GM23338 (cell line): ENCODE measurements around the gene DACH1. TPM values are rescaled to one million over a fixed set of nuclear protein-coding genes. Genes with fewer than 3 reads are reported as not detected.

ENCODE experiments used
- ATAC-seq: fragments of 200-7000 bp; cut with Tn5 transposase; 3 replicates; pipeline ENCODE4 v1.9.1; 2020
- DNase-seq: peaks from one replicate; pipeline ENCODE4 v3.0.0-alpha.2; 2015; ENCODE audit warnings: low spot score
- H2AFZ ChIP-seq: fragments of 200-600 bp; sonication (generic); 2 replicates; pipeline ENCODE4 v1.8.0; 2016; ENCODE audit warnings: antibody characterized with exemption, mild to moderate bottlenecking, moderate library complexity
- H3F3A ChIP-seq: fragments of 200-600 bp; sonication (generic); replicated peaks from 2 replicates; pipeline ENCODE4 v1.8.0; 2017; ENCODE audit warnings: antibody characterized with exemption, mixed run types, low read depth
- H3K27ac ChIP-seq: fragments of 200-600 bp; sonication (generic); 2 replicates; pipeline ENCODE4 v1.6.1; 2016; ENCODE audit warnings: low read depth
- H3K27me3 ChIP-seq: fragments of 200-600 bp; sonication (generic); 2 replicates; pipeline ENCODE4 v1.8.0; 2016; ENCODE audit warnings: mild to moderate bottlenecking, mixed run types, moderate library complexity; ENCODE audit not compliant: insufficient read depth
- H3K36me3 ChIP-seq: fragments of 200-600 bp; sonication (generic); 2 replicates; pipeline ENCODE4 v1.8.0; 2016; ENCODE audit warnings: mild to moderate bottlenecking; ENCODE audit not compliant: insufficient read depth
- H3K4me1 ChIP-seq: fragments of 200-600 bp; sonication (generic); 2 replicates; pipeline ENCODE4 v1.8.0; 2016; ENCODE audit warnings: mild to moderate bottlenecking, moderate library complexity; ENCODE audit not compliant: insufficient read depth
- H3K4me2 ChIP-seq: fragments of 200-600 bp; sonication (generic); 2 replicates; pipeline ENCODE4 v1.7.1; 2017; ENCODE audit warnings: mixed run types
- H3K4me3 ChIP-seq: fragments of 200-600 bp; sonication (generic); 2 replicates; pipeline ENCODE4 v1.6.1; 2016; ENCODE audit warnings: mixed run types
- H3K79me2 ChIP-seq: fragments of 200-600 bp; sonication (generic); replicated peaks from 2 replicates; pipeline ENCODE4 v1.8.0; 2017; ENCODE audit warnings: mild to moderate bottlenecking; ENCODE audit not compliant: insufficient read depth
- H3K9me2 ChIP-seq: fragments of 200-600 bp; sonication (generic); 2 replicates; pipeline ENCODE4 v1.8.0; 2017; ENCODE audit not compliant: insufficient read depth
- H4K20me1 ChIP-seq: fragments of 200-600 bp; sonication (generic); replicated peaks from 2 replicates; pipeline ENCODE4 v1.8.0; 2017; ENCODE audit warnings: mild to moderate bottlenecking; ENCODE audit not compliant: insufficient read depth
- H3K27ac Mint-ChIP-seq: 2 replicates; pipeline ENCODE4 v1.8.0; 2020; ENCODE audit warnings: inconsistent platforms, mild to moderate bottlenecking, moderate library complexity, mixed read lengths
- H3K27me3 Mint-ChIP-seq: 3 replicates; pipeline ENCODE4 v1.8.0; 2022; ENCODE audit warnings: low read depth, mild to moderate bottlenecking, moderate library complexity, mixed read lengths, inconsistent platforms; ENCODE audit not compliant: insufficient read depth, poor library complexity
- H3K36me3 Mint-ChIP-seq: 3 replicates; pipeline ENCODE4 v1.8.0; 2021; ENCODE audit warnings: low read depth, mild to moderate bottlenecking, inconsistent platforms, moderate library complexity, mixed read lengths
- H3K4me1 Mint-ChIP-seq: 3 replicates; pipeline ENCODE4 v1.8.0; 2020; ENCODE audit warnings: mild to moderate bottlenecking, inconsistent platforms, mixed read lengths
- H3K4me3 Mint-ChIP-seq: 3 replicates; pipeline ENCODE4 v1.8.0; 2021; ENCODE audit warnings: moderate library complexity, mild to moderate bottlenecking, inconsistent platforms, mixed read lengths
- H3K9me3 Mint-ChIP-seq: 3 replicates; pipeline ENCODE4 v1.8.0; 2020; ENCODE audit warnings: moderate library complexity, mild to moderate bottlenecking, inconsistent platforms, mixed read lengths
- CREB1 ChIP-seq: fragments of 250-450 bp; sonication (Bioruptor Pico); IDR thresholded peaks from 2 replicates; pipeline ENCODE4 v1.5.0; 2020; ENCODE audit warnings: low read depth, mild to moderate bottlenecking, moderate library complexity
- EZH2 ChIP-seq: fragments of 200-600 bp; sonication (generic); IDR thresholded peaks from one replicate; pipeline ENCODE4 v1.8.0; 2017; ENCODE audit warnings: antibody characterized with exemption, mild to moderate bottlenecking, low read depth; ENCODE audit not compliant: unreplicated experiment
- EZH2phosphoT487 ChIP-seq: fragments of 200-600 bp; sonication (generic); IDR thresholded peaks from one replicate; pipeline ENCODE4 v1.8.1; 2018; ENCODE audit warnings: antibody characterized with exemption; ENCODE audit not compliant: unreplicated experiment
- JUNB ChIP-seq: IDR thresholded peaks from one replicate; pipeline ENCODE4 v1.6.1; 2016; ENCODE audit warnings: antibody characterized with exemption; ENCODE audit not compliant: unreplicated experiment
- NANOG ChIP-seq: IDR thresholded peaks from 2 replicates; pipeline ENCODE4 v1.6.1; 2016; ENCODE audit warnings: antibody characterized with exemption, borderline replicate concordance
- POLR2AphosphoS5 ChIP-seq: IDR thresholded peaks from 2 replicates; pipeline ENCODE4 v1.6.1; 2016; ENCODE audit warnings: antibody characterized with exemption, low read depth
- STAT1 ChIP-seq: IDR thresholded peaks from one replicate; pipeline ENCODE4 v1.6.1; 2016; ENCODE audit warnings: antibody characterized with exemption; ENCODE audit not compliant: unreplicated experiment
- ZNF114 ChIP-seq: fragments of 250-450 bp; sonication (Bioruptor Pico); IDR thresholded peaks from 2 replicates; pipeline ENCODE4 v1.5.0; 2020; ENCODE audit warnings: mild to moderate bottlenecking, moderate library complexity
- ZNF331 ChIP-seq: fragments of 250-450 bp; sonication (Bioruptor Pico); IDR thresholded peaks from 2 replicates; pipeline ENCODE4 v1.5.0; 2020; ENCODE audit warnings: low read depth, mild to moderate bottlenecking, moderate library complexity
- polyA plus RNA-seq: library from polyadenylated mRNA; unstranded; fragments of >200 nt; fragmentation: Nextera tagmentation; extraction: Ambion mirVana; gene quantifications from 2 replicates; pipeline ENCODE4 v1.2.1, GENCODE V29; 2016
- total RNA-seq: library from RNA; depleted of rRNA; stranded (reverse); fragments of >200 nt; shearing (Covaris generic); gene quantifications from 2 replicates; pipeline ENCODE4 v1.2.3, GENCODE V29; 2014
- TF ChIP-seq, protein P1 (sequence below): IDR thresholded peaks from 2 replicates; pipeline ENCODE4 v1.6.1; 2016; ENCODE audit warnings: antibody characterized with exemption
- TF ChIP-seq, protein P2 (sequence below), 2 experiments: fragments of 200-600 bp in 1 of 2; sonication (generic) in 1 of 2; conservative IDR thresholded peaks; 2 replicates each; pipeline versions ENCODE4 v1.5.1 to v1.6.1; 2016 to 2017; ENCODE audit warnings: antibody characterized with exemption in 2 of 2, low read depth in 2 of 2, mild to moderate bottlenecking in 2 of 2, moderate library complexity in 1 of 2
- TF ChIP-seq, protein P3 (sequence below): fragments of 250-450 bp; sonication (Bioruptor Pico); IDR thresholded peaks from 2 replicates; pipeline ENCODE4 v1.5.0; 2020; ENCODE audit warnings: mild to moderate bottlenecking, moderate library complexity
- TF ChIP-seq, protein P4 (sequence below): IDR thresholded peaks from one replicate; pipeline ENCODE4 v1.6.1; 2018; ENCODE audit warnings: antibody characterized with exemption; ENCODE audit not compliant: unreplicated experiment

Gene DACH1
- total and polyA plus RNA-seq, 2 experiments from 2014 or later, result 0.45 to 0.57 TPM

DNA sequence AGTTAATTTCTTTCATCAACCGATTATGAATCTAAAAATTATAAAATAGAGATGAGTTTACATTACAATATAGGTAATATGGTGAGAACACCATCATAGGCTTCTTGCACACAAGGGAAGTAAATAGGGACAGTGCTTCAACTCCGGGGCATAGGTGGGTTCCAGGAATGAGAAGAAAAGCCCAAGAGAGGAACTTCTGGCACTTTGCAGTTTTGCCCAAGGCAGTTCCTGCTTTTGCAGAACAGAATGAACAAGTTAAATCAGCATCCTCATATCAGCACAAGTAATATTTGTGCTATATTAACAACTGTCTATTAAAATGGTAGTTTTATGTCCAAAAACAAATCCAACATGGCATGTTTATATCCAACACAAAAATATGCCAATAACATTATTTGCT, 60.1 kb downstream of the DACH1 start:
- no peaks in the 10 kb centered on the region for H3K27me3 Mint-ChIP-seq
- DNase-seq (no peak), ATAC-seq (no peak)
- no peak overlapping the region for H3K27ac ChIP-seq
- H3K27me3 ChIP-seq, result no peaks in the 10 kb centered on the region
- no peaks in the 10 kb centered on the region for H3K9me2 ChIP-seq
- no peak overlapping the region for H3K4me3 ChIP-seq
- no peak overlapping the region for H3K27ac Mint-ChIP-seq
- H3K36me3 Mint-ChIP-seq, result no peaks in the 10 kb centered on the region
- TF ChIP-seq ZNF331 (CRISPR knock-in tag), result no peak
- TF ChIP-seq, protein P1, sequence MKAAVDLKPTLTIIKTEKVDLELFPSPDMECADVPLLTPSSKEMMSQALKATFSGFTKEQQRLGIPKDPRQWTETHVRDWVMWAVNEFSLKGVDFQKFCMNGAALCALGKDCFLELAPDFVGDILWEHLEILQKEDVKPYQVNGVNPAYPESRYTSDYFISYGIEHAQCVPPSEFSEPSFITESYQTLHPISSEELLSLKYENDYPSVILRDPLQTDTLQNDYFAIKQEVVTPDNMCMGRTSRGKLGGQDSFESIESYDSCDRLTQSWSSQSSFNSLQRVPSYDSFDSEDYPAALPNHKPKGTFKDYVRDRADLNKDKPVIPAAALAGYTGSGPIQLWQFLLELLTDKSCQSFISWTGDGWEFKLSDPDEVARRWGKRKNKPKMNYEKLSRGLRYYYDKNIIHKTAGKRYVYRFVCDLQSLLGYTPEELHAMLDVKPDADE, result no peak
- no peak for TF ChIP-seq JUNB
- no peak for TF ChIP-seq EZH2phosphoT487
- TF ChIP-seq, protein P2, sequence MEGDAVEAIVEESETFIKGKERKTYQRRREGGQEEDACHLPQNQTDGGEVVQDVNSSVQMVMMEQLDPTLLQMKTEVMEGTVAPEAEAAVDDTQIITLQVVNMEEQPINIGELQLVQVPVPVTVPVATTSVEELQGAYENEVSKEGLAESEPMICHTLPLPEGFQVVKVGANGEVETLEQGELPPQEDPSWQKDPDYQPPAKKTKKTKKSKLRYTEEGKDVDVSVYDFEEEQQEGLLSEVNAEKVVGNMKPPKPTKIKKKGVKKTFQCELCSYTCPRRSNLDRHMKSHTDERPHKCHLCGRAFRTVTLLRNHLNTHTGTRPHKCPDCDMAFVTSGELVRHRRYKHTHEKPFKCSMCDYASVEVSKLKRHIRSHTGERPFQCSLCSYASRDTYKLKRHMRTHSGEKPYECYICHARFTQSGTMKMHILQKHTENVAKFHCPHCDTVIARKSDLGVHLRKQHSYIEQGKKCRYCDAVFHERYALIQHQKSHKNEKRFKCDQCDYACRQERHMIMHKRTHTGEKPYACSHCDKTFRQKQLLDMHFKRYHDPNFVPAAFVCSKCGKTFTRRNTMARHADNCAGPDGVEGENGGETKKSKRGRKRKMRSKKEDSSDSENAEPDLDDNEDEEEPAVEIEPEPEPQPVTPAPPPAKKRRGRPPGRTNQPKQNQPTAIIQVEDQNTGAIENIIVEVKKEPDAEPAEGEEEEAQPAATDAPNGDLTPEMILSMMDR (conservative IDR thresholded peaks at IDR 0.05; ENCODE audit: low read depth in 2 of 2), result no peak
- TF ChIP-seq ZNF114, result no peak
- TF ChIP-seq NANOG, result no peak
- no peak for TF ChIP-seq CREB1 (CRISPR knock-in tag)
- TF ChIP-seq, protein P3, sequence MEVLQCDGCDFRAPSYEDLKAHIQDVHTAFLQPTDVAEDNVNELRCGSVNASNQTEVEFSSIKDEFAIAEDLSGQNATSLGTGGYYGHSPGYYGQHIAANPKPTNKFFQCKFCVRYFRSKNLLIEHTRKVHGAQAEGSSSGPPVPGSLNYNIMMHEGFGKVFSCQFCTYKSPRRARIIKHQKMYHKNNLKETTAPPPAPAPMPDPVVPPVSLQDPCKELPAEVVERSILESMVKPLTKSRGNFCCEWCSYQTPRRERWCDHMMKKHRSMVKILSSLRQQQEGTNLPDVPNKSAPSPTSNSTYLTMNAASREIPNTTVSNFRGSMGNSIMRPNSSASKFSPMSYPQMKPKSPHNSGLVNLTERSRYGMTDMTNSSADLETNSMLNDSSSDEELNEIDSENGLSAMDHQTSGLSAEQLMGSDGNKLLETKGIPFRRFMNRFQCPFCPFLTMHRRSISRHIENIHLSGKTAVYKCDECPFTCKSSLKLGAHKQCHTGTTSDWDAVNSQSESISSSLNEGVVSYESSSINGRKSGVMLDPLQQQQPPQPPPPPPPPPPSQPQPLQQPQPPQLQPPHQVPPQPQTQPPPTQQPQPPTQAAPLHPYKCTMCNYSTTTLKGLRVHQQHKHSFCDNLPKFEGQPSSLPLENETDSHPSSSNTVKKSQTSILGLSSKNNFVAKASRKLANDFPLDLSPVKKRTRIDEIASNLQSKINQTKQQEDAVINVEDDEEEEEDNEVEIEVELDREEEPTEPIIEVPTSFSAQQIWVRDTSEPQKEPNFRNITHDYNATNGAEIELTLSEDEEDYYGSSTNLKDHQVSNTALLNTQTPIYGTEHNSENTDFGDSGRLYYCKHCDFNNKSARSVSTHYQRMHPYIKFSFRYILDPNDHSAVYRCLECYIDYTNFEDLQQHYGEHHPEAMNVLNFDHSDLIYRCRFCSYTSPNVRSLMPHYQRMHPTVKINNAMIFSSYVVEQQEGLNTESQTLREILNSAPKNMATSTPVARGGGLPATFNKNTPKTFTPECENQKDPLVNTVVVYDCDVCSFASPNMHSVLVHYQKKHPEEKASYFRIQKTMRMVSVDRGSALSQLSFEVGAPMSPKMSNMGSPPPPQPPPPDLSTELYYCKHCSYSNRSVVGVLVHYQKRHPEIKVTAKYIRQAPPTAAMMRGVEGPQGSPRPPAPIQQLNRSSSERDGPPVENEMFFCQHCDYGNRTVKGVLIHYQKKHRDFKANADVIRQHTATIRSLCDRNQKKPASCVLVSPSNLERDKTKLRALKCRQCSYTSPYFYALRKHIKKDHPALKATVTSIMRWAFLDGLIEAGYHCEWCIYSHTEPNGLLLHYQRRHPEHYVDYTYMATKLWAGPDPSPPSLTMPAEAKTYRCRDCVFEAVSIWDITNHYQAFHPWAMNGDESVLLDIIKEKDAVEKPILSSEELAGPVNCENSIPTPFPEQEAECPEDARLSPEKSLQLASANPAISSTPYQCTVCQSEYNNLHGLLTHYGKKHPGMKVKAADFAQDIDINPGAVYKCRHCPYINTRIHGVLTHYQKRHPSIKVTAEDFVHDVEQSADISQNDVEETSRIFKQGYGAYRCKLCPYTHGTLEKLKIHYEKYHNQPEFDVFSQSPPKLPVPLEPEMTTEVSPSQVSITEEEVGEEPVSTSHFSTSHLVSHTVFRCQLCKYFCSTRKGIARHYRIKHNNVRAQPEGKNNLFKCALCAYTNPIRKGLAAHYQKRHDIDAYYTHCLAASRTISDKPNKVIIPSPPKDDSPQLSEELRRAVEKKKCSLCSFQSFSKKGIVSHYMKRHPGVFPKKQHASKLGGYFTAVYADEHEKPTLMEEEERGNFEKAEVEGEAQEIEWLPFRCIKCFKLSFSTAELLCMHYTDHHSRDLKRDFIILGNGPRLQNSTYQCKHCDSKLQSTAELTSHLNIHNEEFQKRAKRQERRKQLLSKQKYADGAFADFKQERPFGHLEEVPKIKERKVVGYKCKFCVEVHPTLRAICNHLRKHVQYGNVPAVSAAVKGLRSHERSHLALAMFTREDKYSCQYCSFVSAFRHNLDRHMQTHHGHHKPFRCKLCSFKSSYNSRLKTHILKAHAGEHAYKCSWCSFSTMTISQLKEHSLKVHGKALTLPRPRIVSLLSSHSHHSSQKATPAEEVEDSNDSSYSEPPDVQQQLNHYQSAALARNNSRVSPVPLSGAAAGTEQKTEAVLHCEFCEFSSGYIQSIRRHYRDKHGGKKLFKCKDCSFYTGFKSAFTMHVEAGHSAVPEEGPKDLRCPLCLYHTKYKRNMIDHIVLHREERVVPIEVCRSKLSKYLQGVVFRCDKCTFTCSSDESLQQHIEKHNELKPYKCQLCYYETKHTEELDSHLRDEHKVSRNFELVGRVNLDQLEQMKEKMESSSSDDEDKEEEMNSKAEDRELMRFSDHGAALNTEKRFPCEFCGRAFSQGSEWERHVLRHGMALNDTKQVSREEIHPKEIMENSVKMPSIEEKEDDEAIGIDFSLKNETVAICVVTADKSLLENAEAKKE (CRISPR knock-in tag), result no peak
- no peak for TF ChIP-seq EZH2
- no peak for TF ChIP-seq STAT1
- TF ChIP-seq, protein P4, sequence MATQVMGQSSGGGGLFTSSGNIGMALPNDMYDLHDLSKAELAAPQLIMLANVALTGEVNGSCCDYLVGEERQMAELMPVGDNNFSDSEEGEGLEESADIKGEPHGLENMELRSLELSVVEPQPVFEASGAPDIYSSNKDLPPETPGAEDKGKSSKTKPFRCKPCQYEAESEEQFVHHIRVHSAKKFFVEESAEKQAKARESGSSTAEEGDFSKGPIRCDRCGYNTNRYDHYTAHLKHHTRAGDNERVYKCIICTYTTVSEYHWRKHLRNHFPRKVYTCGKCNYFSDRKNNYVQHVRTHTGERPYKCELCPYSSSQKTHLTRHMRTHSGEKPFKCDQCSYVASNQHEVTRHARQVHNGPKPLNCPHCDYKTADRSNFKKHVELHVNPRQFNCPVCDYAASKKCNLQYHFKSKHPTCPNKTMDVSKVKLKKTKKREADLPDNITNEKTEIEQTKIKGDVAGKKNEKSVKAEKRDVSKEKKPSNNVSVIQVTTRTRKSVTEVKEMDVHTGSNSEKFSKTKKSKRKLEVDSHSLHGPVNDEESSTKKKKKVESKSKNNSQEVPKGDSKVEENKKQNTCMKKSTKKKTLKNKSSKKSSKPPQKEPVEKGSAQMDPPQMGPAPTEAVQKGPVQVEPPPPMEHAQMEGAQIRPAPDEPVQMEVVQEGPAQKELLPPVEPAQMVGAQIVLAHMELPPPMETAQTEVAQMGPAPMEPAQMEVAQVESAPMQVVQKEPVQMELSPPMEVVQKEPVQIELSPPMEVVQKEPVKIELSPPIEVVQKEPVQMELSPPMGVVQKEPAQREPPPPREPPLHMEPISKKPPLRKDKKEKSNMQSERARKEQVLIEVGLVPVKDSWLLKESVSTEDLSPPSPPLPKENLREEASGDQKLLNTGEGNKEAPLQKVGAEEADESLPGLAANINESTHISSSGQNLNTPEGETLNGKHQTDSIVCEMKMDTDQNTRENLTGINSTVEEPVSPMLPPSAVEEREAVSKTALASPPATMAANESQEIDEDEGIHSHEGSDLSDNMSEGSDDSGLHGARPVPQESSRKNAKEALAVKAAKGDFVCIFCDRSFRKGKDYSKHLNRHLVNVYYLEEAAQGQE, result no peak
- TF ChIP-seq POLR2AphosphoS5, result no peak
- no peaks in the 10 kb centered on the region for H4K20me1 ChIP-seq
- no peak overlapping the region for H3K4me3 Mint-ChIP-seq
- H3K79me2 ChIP-seq, result no peaks in the 10 kb centered on the region
- H3K4me1 Mint-ChIP-seq, result no peaks in the 10 kb centered on the region
- H2AFZ ChIP-seq, result no peak overlapping the region
- no peaks in the 10 kb centered on the region for H3F3A ChIP-seq
- H3K36me3 ChIP-seq, result no peaks in the 10 kb centered on the region
- no peaks in the 10 kb centered on the region for H3K9me3 Mint-ChIP-seq
- no peaks in the 10 kb centered on the region for H3K4me1 ChIP-seq
- no peak overlapping the region for H3K4me2 ChIP-seq
